Stimulated activated CD4-positive, alpha-beta T cell treated with anti-CD3 and anti-CD28 coated beads, Interleukin-2, amount 100 ng/mL, for 4 hours (primary cell): ENCODE results near the gene PHACTR4.
"Not testable (repeated sequence)": the region's sequence is repeated elsewhere in the genome, so short reads cannot be mapped to it uniquely, and the experiment has no call there.

Experiments
- DNase-seq: peaks from one replicate; pipeline ENCODE4 v3.0.0-alpha.2; 2020; ENCODE audit warnings: low read depth

PHACTR4 gene

DNA sequence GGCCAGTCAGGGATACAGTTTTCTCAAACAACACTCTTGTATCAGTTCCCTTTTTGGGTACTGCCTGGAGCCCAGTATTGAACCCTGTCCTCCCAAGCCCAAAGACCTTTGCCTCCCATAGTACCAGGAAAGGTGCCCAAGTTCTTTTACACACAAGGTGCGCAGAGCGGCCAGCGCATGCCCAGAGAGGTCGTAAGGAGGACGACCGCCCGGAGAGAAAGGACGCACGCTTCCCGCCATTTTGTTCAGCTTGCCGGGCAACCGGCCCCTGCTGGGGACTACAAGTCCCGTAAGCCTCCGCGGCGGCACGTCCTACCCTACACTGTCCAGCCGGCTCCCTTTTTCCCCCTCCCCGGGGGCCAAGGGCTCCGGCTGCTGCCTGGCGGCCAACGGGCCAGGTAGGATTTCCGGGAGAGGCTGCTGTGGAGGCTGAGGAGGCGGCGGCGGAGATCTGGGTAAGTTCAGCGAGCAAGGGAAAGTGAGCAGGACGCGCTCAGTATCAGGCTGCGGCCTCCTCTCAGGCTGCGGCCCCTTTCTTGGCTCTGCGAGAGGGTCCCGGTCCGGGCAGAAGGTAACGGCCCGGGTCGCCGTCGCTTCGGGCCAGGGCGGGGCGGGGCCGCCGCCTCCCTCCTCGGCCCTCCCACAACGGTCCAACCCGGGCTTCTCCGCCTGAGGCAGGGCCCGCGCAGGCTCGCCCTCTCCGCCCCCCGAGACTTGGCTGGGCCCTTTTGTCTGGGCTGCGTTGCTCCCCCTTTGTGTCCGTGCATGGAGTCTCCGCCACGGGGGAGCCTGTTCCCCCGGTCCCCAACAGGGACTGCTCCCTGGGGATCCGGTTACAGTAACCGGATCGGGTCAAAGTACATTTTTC, at the start of gene PHACTR4:
TSS of gene PHACTR4 (plus strand) at position 370 of the 868 bp plus-strand sequence. CDS start 37,708 bp downstream, outside the sequence.
- DNase-seq: peak; percentile 61

GRCh38 chr1:28322194-28322593, 47.3 kb upstream of the PHACTR4 start:
- DNase-seq: no peak

- no peak for DNase-seq
These were observed 45.8 kb upstream of the PHACTR4 start for GRCh38 chr1:28323720-28324119.

DNA sequence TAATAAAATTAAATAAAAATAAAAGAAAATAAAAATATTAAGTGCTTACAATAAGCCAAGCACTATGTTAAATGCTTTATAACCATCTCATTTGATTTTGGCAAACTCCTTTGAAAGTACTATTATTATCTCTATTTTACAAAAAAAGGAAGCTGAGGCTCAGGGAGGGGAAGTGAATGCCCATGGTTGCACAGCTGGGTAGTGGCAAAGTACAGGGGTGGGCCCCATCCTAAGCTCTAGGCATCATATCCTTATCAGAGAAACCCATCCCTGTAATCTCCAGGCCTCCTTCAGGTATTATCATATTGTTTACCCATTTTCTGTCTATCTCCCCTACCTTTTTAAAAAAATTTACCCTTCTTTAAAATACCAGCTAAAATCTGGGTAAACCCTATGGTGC, 43.0 kb upstream of the PHACTR4 start:
- no peak for DNase-seq

DNA sequence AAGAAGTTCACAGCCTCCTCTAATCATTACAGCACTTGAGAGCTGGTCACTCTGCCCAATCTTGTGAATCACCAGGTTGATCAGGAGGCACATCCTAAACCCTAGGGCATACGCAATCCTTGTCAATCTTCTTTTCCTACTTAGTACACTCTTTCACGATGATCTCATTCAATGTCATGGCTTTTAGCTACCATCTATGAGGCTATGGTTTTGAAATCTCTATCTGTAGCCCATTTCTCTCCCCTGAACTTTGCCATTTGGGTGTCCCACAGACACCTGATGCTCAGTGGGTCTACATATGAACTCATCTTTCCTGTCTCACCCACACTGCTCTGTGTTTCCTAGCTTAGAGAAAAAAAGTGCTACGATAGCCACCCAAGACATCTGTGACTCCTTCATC, 42.6 kb upstream of the PHACTR4 start:
- DNase-seq: no peak

DNA sequence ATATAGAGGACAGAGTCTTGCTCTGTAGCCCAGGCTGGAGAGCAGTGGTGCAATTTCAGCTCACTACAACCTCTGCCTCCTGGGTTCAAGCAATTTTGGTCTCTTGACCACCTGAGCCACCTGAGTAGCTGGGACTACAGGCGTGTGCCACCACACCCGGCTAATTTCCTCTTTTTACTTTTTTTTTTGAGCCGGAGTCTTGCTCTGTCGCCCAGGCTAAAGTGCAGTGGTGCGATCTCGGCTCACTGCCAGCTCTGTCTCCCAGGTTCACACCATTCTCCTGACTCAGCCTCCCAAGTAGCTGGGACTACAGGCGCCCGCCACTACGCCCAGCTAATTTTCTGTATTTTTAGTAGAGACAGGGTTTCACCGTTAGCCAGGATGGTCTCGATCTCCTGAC, 42.1 kb upstream of the PHACTR4 start:
- DNase-seq: not testable (repeated sequence)

DNA sequence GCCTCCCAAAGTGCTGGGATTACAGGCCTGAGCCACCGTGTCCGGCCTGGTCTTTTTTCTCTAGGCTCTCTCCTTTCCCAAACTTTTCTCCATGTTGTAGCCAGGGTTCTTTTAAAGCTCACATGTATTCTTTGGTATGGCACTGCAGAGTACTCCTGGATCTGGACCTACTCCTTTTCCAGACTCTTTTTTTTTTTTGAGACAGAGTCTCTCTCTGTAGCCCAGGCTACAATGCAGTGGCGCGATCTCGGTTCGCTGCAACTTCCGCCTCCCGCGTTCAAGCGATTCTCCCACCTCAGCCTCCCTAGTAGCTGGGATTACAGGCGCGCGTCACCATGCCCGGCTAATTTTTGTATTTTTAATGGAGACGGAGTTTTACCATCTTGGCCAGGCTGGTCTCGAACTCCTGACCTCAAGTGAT, 41.3 kb upstream of the PHACTR4 start:
- no peak for DNase-seq

GRCh38 chr1:28329395-28330153, 40.0 kb upstream of the PHACTR4 start:
- peak; percentile 5 for DNase-seq

DNA sequence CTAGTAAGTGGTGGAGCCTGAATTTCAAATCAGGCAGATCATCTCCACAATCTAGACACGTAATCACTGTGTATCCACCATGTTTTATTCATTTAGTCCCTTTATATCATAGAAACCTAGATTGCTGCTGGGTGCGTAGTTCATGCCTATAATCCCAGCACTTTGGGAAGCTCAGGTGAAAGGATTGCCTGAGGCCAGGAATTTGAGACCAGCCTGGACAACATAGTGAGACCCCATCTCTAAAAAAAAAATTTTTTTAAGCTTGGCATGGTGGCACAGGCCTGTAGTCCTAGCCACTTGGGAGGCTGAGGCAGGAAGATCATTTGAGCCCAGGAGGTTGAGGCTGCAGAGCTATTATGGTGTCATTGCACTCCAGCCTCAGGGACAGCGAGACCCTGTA, 30.6 kb upstream of the PHACTR4 start:
- no peak for DNase-seq

DNA sequence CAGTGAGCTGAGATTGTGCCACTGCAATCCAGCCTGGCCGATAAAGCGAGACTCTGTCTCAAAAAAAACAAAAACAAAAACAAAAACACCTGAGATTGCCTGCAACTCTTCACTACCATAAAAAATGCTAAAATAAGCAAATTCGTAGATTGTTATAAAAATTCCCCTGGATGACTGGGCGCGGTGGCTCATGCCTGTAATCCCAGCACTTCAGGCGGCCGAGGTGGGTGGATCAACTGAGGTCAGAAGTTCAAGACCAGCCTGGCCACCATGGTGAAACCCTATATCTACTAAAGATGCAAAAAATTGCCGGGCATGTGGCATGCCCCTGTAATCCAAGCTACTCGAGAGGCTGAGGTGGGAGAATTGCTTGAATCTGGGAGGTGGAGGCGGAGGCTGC, 30.0 kb upstream of the PHACTR4 start:
- no peak for DNase-seq

DNA sequence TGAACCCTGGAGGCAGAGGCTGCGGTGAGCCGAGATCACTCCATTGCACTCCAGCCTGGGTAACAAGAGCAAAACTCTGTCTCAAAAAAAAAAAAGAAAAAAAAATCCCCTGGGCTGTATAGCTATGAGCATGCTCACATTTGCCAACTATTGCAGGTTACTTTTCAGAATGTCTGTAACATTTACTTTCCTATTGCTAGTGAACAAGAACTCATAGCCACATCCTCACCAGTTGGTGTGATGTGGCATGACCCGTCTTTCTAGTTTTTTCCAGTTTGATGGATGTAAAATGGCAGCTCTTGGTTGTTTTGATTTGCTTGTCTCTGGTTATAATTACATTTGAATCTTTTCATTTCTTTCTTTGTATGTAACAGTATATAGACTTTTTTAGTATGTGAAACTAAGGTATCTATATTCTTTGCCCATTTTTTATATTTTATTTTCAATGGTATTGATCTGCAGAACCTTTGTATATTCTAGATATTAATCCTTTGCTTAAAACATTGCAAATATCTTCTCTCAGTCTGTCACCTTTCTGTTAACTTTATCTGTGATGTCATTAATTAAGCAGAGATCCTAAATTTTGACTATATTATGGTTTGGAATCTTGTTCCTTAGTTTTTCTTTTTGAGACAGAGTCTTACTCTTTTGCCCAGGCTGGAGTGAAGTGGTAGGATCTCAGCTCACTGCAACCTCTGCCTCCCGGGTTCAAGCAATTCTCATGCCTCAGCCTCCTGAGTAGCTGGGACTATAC, 29.1 kb upstream of the PHACTR4 start:
- no peak for DNase-seq

DNA sequence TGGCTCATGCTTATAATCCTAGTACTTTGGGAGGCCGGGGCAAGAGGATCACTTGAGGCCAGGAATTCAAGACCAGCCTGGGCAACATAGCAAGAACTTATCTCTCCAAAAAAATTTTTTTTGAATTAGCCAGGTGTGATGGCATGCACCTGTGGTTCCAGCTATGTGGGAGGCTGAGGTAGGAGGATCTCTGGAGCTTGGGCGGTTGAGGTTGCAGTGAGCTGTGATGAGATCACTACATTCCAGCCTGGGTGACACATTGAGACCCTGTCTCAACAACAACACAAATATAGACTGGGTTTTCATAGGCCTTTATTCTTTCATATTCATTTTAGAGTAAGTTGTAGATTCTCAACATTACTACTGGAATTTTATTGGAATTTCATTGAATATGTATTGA, 27.9 kb upstream of the PHACTR4 start:
- DNase-seq: no peak

DNA sequence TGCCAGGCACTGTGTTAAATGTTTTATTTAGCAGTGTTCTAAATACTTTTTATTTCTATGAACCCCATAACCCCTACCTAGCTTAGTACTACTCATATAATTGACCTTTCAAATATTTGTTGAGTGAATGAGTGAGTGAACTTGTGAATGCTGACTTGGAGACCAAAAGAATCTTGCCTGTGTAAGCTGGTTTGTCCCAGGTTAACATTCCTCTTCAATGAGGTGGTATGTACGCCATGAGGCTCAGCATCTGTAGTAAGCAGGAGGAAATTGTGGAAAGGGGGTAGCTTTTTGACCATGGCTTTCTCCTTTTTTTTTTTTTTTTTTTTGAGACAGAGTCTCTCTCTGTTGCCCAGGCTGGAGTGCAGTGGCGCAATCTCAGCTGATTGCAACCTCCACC, 26.1 kb upstream of the PHACTR4 start:
- DNase-seq: no peak

- not testable (repeated sequence) for DNase-seq
These were observed 16.2 kb upstream of the PHACTR4 start for GRCh38 chr1:28353248-28353810.

GRCh38 chr1:28354121-28354520, 15.4 kb upstream of the PHACTR4 start:
- no peak for DNase-seq

- DNase-seq: no peak
These were observed 10.8 kb upstream of the PHACTR4 start for GRCh38 chr1:28358716-28359115.

GRCh38 chr1:28359592-28360239, 9.8 kb upstream of the PHACTR4 start:
- peak; percentile 58 for DNase-seq

GRCh38 chr1:28364888-28365287, 4.7 kb upstream of the PHACTR4 start:
- no peak for DNase-seq

- no peak for DNase-seq
These were observed 3.7 kb upstream of the PHACTR4 start for GRCh38 chr1:28365864-28366263.

- DNase-seq: not testable (repeated sequence)
These were observed 932 bp upstream of the PHACTR4 start for GRCh38 chr1:28368608-28369007.

GRCh38 chr1:28370239-28371009, 884 bp downstream of the PHACTR4 start:
- DNase-seq: no peak
